CD4-positive, CD25-positive, alpha-beta regulatory T cell (primary cell): ENCODE measurements around the gene DPEP2NB. TPM values are rescaled to one million over a fixed set of nuclear protein-coding genes. Genes with fewer than 3 reads are reported as not detected.

Experiments
- ATAC-seq, 2 donors: fragments of 150-1000 bp; cut with Tn5 transposase; one replicate each; pipeline ENCODE4 v1.10.0; 2021; ENCODE audit warnings: low read depth in 2 of 2, moderate number of reproducible peaks in 2 of 2, moderate library complexity in 1 of 2
- DNase-seq, 3 donors: peaks; one replicate each; pipeline versions ENCODE4 v3.0.0 to v3.0.0-alpha.2; 2012 to 2022; ENCODE audit warnings: mixed read lengths in 1 of 3
- H3K27ac ChIP-seq: one replicate; pipeline ENCODE4 v1.7.0; 2013; ENCODE audit warnings: mild to moderate bottlenecking, low read length; ENCODE audit not compliant: insufficient read depth, poor library complexity, severe bottlenecking
- H3K27me3 ChIP-seq: one replicate; pipeline ENCODE4 v1.7.0; 2013; ENCODE audit warnings: low read length; ENCODE audit not compliant: control insufficient read depth, insufficient read depth
- H3K36me3 ChIP-seq: one replicate; pipeline ENCODE4 v1.7.0; 2013; ENCODE audit warnings: mild to moderate bottlenecking, low read length, moderate library complexity; ENCODE audit not compliant: control insufficient read depth, insufficient read depth
- H3K4me1 ChIP-seq: 2 replicates; pipeline ENCODE4 v1.7.0; 2013; ENCODE audit warnings: mild to moderate bottlenecking, low read length; ENCODE audit not compliant: insufficient read depth, control insufficient read depth, poor library complexity, severe bottlenecking
- H3K4me3 ChIP-seq: one replicate; pipeline ENCODE4 v1.7.0; 2013; ENCODE audit warnings: low read depth, mild to moderate bottlenecking, low read length, moderate library complexity
- H3K9me3 ChIP-seq, 2 experiments: 1 replicate in 1 of 2; 2 replicates in 1 of 2; pipeline ENCODE4 v1.7.0; 2013; ENCODE audit warnings: low read length in 2 of 2, mild to moderate bottlenecking in 1 of 2, moderate library complexity in 1 of 2; ENCODE audit not compliant: control insufficient read depth in 2 of 2
- H3K27ac Mint-ChIP-seq, 3 donors: one replicate each; pipeline ENCODE4 v1.8.0; 2020 to 2022; ENCODE audit warnings: mild to moderate bottlenecking in 3 of 3, mixed read lengths in 3 of 3, moderate library complexity in 2 of 3
- H3K27me3 Mint-ChIP-seq: one replicate; pipeline ENCODE4 v1.8.0; 2022; ENCODE audit warnings: mild to moderate bottlenecking, mixed read lengths
- H3K36me3 Mint-ChIP-seq: one replicate; pipeline ENCODE4 v1.8.0; 2020; ENCODE audit warnings: mixed read lengths
- H3K4me1 Mint-ChIP-seq, 4 donors: one replicate each; pipeline ENCODE4 v1.8.0; 2020 to 2022; ENCODE audit warnings: mixed read lengths in 4 of 4, mild to moderate bottlenecking in 1 of 4
- H3K4me3 Mint-ChIP-seq, 4 donors: one replicate each; pipeline ENCODE4 v1.8.0; 2020 to 2022; ENCODE audit warnings: mild to moderate bottlenecking in 4 of 4, mixed read lengths in 4 of 4, moderate library complexity in 3 of 4
- H3K9me3 Mint-ChIP-seq, 7 donors: one replicate each; pipeline ENCODE4 v1.8.0; 2020 to 2022; ENCODE audit warnings: mixed read lengths in 7 of 7, mild to moderate bottlenecking in 3 of 7, moderate library complexity in 2 of 7
- polyA plus RNA-seq, 4 donors: library from polyadenylated mRNA; unstranded; fragments of 300-500 nt; fragmentation: Illumina TruSeq; gene quantifications; one replicate each; pipeline ENCODE4 v1.2.3, GENCODE V29; 2021
- total RNA-seq: library from RNA; stranded (reverse); gene quantifications from one replicate; pipeline ENCODE4 v1.2.3, GENCODE V29; 2022

Gene DPEP2NB
- total and polyA plus RNA-seq, 5 donors from 2014 or later, result not detected

GRCh38 chr16:67990018-67990386, 25.7 kb downstream of the DPEP2NB start:
- H3K4me3 Mint-ChIP-seq, result peak overlapping the region in 1 of 4 donors; percentile 75
- DNase-seq (no peak), ATAC-seq (no peak)
- Histone ChIP-seq H3K4me3 (no peak overlapping the region), H3K27ac (no peak overlapping the region), H3K27me3 (no peaks in the 10 kb centered on the region), H3K4me1 (peaks cover 22% of the 10 kb centered on the region), H3K36me3 (no peaks in the 10 kb centered on the region), H3K9me3 (no peaks in the 10 kb centered on the region)
- H3K27me3 Mint-ChIP-seq, result no peaks in the 10 kb centered on the region
- peaks cover 3% of the 10 kb centered on the region for H3K36me3 Mint-ChIP-seq
- peak overlapping the region in 2 of 3 donors; percentile 18 to 60 for H3K27ac Mint-ChIP-seq
- no peaks in the 10 kb centered on the region for H3K9me3 Mint-ChIP-seq
- H3K4me1 Mint-ChIP-seq, result peaks cover 0 to 33% (median 17%) of the 10 kb centered on the region in 4 donors

DNA sequence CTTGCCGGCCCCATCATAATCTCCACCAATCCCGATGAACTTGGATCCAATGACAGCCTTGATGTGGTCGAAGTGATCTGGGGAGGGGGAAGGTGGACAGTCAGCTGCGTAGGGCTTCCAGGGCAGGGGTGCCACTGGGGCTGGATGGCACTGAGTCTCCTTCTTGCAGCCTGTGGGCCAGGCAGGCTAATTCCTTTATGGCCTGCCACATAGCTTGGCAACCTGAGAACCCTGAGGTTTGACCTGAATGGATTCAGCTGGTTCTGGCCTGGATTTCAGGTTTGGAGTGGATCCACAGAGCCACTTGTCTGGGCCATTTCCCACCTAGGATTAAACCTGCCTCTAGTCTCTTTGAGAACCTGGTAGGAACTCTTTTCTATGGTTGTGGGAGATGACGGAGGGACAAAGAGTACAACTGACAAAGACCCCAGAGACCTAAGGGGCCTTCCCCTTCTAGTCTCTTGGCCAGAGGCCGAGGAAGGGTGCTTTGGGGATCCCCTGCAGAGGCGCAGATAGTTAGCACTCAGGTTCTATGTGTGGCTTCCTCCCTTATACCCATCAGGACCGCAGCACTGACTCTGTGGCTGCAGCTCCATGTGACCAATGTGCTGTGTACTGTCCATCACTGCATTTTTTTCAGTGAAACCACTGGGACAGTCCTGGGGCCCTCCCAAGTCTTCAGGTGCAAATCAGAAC, 26.2 kb downstream of the DPEP2NB start:
- Mint-ChIP-seq H3K27me3 (no peaks in the 10 kb centered on the region), H3K4me3 (no peak overlapping the region), H3K9me3 (no peaks in the 10 kb centered on the region), H3K36me3 (peaks cover 3% of the 10 kb centered on the region), H3K4me1 (peaks cover 0 to 34% (median 17%) of the 10 kb centered on the region in 4 donors), H3K27ac (peak overlapping the region in 2 of 3 donors; percentile 60 to 89)
- no peaks in the 10 kb centered on the region for H3K36me3 ChIP-seq
- no peaks in the 10 kb centered on the region for H3K9me3 ChIP-seq
- ATAC-seq (no peak), DNase-seq (no peak)
- no peak overlapping the region for H3K4me3 ChIP-seq
- no peak overlapping the region for H3K27ac ChIP-seq
- no peaks in the 10 kb centered on the region for H3K27me3 ChIP-seq
- H3K4me1 ChIP-seq, result peaks cover 25% of the 10 kb centered on the region

DNA sequence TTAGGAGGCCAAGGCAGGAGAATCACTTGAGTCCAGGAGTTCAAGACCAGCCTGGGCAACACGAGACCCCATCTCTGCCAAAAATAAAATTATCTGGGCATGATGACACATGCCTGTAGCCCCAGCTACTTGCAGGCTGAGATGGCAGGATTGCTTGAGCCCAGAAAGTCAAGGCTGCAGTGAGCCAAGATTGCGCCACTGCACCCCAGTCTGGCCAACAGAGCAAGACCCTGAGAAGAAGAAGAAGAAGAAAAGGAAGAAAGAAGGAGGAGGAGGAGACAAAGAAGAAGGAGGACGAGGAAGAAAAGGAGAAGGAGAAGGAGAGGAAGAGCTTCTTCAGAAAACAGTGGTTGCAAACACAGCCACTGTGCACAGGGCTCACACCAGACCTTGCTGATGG, 27.0 kb downstream of the DPEP2NB start:
- Mint-ChIP-seq H3K27ac (peak overlapping the region in 2 of 3 donors; percentile 69 to 89), H3K4me1 (peaks cover 0 to 37% (median 19%) of the 10 kb centered on the region in 4 donors)
- no peak overlapping the region for H3K27ac ChIP-seq

DNA sequence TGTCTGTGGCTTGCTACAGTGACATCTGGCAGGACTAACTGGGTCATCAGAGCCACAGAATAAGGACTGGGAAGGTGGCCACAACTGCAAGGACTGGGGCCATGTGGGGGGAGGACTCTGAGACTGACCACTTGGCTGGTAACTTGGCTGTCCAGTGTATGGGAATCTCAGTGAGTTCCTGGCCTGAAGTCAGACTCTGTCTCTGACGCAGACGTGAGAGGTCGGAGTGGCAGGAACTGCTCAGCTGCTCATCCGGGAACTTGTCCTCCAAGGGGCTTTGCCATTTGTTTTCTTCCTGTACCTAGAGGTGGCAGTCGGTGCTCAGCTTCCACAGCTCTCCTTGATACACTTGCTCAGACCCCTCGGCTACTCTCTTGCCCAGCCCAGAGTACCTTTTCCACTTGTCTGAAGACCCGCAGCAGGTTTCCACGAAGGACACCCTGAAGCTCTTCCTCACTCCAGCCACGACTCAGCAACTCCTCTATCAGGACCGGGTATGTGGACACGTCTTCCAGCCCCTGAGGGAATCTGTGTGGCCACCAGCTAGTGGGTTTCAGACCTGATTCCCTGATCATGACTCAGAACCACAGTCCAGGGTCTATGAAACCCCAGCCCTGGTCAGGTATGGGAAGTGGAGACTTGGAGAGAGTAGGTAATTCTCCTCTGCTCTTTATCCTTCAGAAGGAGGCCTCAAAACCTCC, 28.1 kb downstream of the DPEP2NB start:
- H3K4me1 ChIP-seq, result peaks cover 22% of the 10 kb centered on the region

More for the DNA sequence above, 27.0 kb downstream of the DPEP2NB start:
- Mint-ChIP-seq H3K4me3 (no peak overlapping the region), H3K27me3 (no peaks in the 10 kb centered on the region), H3K36me3 (peaks cover 3% of the 10 kb centered on the region), H3K9me3 (no peaks in the 10 kb centered on the region)
- ATAC-seq (no peak), DNase-seq (no peak)
- Histone ChIP-seq H3K9me3 (no peaks in the 10 kb centered on the region), H3K4me3 (no peak overlapping the region), H3K27me3 (no peaks in the 10 kb centered on the region), H3K4me1 (peaks cover 27% of the 10 kb centered on the region), H3K36me3 (no peaks in the 10 kb centered on the region)

DNA sequence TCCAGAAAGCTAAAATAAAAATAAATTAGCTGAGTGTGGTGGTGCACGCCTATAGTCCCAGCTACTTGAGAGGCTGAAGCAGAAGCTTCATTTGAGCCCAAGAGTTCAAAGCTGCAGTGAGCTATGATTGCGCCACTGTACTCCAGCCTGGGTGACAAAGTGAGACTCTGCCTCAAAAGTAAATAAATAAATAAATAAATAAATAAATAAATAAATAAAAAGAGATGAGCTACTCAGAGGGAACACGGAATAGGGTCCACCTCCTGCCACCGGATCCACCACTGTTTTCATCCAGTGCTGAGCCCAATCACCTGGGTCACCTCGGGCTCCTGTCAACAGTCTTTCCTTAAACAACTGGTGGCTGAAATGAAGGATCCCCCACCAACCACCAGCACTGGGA, 28.8 kb downstream of the DPEP2NB start:
- H3K4me1 ChIP-seq, result peaks cover 19% of the 10 kb centered on the region
- H3K4me3 ChIP-seq, result no peak overlapping the region
- peaks cover 0 to 38% (median 21%) of the 10 kb centered on the region in 4 donors for H3K4me1 Mint-ChIP-seq
- H3K36me3 Mint-ChIP-seq, result peaks cover 3% of the 10 kb centered on the region
- no peaks in the 10 kb centered on the region for H3K9me3 ChIP-seq
- no peak overlapping the region for H3K27ac ChIP-seq
- H3K27ac Mint-ChIP-seq, result peak overlapping the region in 1 of 3 donors; percentile 52
- H3K36me3 ChIP-seq, result no peaks in the 10 kb centered on the region
- no peak overlapping the region for H3K4me3 Mint-ChIP-seq
- no peak for ATAC-seq
- H3K9me3 Mint-ChIP-seq, result no peaks in the 10 kb centered on the region
- no peaks in the 10 kb centered on the region for H3K27me3 ChIP-seq
- no peak for DNase-seq
- no peaks in the 10 kb centered on the region for H3K27me3 Mint-ChIP-seq

More for the DNA sequence above, 28.1 kb downstream of the DPEP2NB start:
- Mint-ChIP-seq H3K4me3 (no peak overlapping the region), H3K4me1 (peaks cover 0 to 38% (median 21%) of the 10 kb centered on the region in 4 donors), H3K9me3 (no peaks in the 10 kb centered on the region), H3K27me3 (no peaks in the 10 kb centered on the region), H3K36me3 (peaks cover 3% of the 10 kb centered on the region), H3K27ac (peak overlapping the region; percentile 88 to 91 (median 89))
- H3K9me3 ChIP-seq, result no peaks in the 10 kb centered on the region
- no peaks in the 10 kb centered on the region for H3K27me3 ChIP-seq
- no peaks in the 10 kb centered on the region for H3K36me3 ChIP-seq
- ATAC-seq (no peak), DNase-seq (no peak)
- H3K27ac ChIP-seq, result no peak overlapping the region
- no peak overlapping the region for H3K4me3 ChIP-seq

GRCh38 chr16:67982011-67982696, 33.6 kb downstream of the DPEP2NB start:
- no peaks in the 10 kb centered on the region for H3K36me3 ChIP-seq

DNA sequence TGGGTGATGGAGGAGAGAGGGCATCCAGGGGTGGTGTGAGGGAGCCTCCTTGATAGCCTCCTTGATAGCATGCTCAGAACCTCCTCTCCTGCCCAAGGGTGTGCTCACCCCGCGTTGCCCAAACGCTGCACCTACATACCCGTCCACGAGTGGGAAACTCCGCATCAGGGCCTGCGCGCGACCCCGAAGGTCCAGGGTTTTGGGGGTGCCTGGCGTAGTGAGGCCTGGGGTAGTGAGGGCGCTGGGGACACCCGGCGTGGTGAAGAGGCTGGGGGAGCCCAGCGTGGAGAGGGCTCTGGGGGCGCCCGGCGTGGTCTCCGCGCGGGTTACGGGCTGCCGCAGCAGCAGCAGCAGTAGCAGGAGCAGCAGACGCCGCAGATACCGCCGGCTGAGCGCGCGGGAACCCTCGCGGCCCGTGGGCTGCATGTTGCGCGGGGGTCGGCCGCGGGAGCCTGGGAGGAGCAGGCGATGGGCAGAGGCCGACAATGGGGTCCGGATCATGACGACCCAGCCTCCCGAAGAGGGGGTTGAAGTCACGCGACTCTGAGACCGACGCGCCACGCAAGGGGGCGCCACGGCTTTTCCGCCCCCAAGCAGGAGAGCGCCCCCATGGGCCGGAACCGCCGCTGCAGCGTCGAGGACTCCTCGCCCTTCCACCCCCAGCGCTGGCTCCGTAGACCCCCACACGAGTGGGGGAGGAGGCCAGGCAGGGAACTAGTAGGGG, 35.6 kb downstream of the DPEP2NB start, which contains the start of gene DPEP3:
DPEP3 (minus strand) TSS at position 545 of the 724 bp plus-strand sequence; CDS start at position 426, 119 bp downstream.
- Mint-ChIP-seq H3K9me3 (no peaks in the 10 kb centered on the region), H3K4me1 (peaks cover 0 to 27% (median 13%) of the 10 kb centered on the region in 4 donors), H3K4me3 (no peak within 1 kb of the TSS), H3K27ac (peak within 1 kb of the TSS in 1 of 3 donors; percentile 52), H3K36me3 (no peaks in the 10 kb centered on the region), H3K27me3 (no peaks in the 10 kb centered on the region)
- Histone ChIP-seq H3K27ac (no peak within 1 kb of the TSS), H3K4me1 (peaks cover 19% of the 10 kb centered on the region), H3K36me3 (no peaks in the 10 kb centered on the region), H3K9me3 (no peaks in the 10 kb centered on the region), H3K4me3 (no peak within 1 kb of the TSS), H3K27me3 (no peaks in the 10 kb centered on the region)
- no peak for ATAC-seq
- no peak for DNase-seq

More at GRCh38 chr16:67982011-67982696, 33.6 kb downstream of the DPEP2NB start:
- Mint-ChIP-seq H3K4me1 (peaks cover 0 to 27% (median 14%) of the 10 kb centered on the region in 4 donors), H3K27me3 (no peaks in the 10 kb centered on the region), H3K4me3 (no peak overlapping the region), H3K36me3 (no peaks in the 10 kb centered on the region), H3K27ac (no peak overlapping the region), H3K9me3 (no peaks in the 10 kb centered on the region)
- no peak for ATAC-seq
- H3K9me3 ChIP-seq, result no peaks in the 10 kb centered on the region
- no peak overlapping the region for H3K4me3 ChIP-seq
- no peak overlapping the region for H3K27ac ChIP-seq
- no peaks in the 10 kb centered on the region for H3K27me3 ChIP-seq
- no peak for DNase-seq
- H3K4me1 ChIP-seq, result peaks cover 19% of the 10 kb centered on the region
